Ishikawa (cell line): ENCODE measurements around the gene ATP10A.

Experiments
- EP300 ChIP-seq: IDR thresholded peaks from 2 replicates; pipeline ENCODE4 v1.6.1; 2012; ENCODE audit warnings: borderline replicate concordance
- NFIC ChIP-seq: IDR thresholded peaks from 2 replicates; pipeline ENCODE4 v1.6.1; 2012
- RAD21 ChIP-seq: IDR thresholded peaks from 2 replicates; pipeline ENCODE4 v1.6.1; 2012; ENCODE audit warnings: low read depth
- YY1 ChIP-seq: IDR thresholded peaks from 2 replicates; pipeline ENCODE4 v1.6.1; 2012; ENCODE audit warnings: low read depth
- ZBTB7A ChIP-seq: IDR thresholded peaks from 2 replicates; pipeline ENCODE4 v1.6.1; 2012; ENCODE audit warnings: low read depth
- TF ChIP-seq, protein P1 (sequence below): IDR thresholded peaks from 2 replicates; pipeline ENCODE4 v1.6.1; 2012
- TF ChIP-seq, protein P2 (sequence below): IDR thresholded peaks from 2 replicates; pipeline ENCODE4 v1.6.1; 2012; ENCODE audit warnings: low read depth, mild to moderate bottlenecking
- TF ChIP-seq, protein P3 (sequence below): IDR thresholded peaks from 2 replicates; pipeline ENCODE4 v1.6.1; 2012

DNA sequence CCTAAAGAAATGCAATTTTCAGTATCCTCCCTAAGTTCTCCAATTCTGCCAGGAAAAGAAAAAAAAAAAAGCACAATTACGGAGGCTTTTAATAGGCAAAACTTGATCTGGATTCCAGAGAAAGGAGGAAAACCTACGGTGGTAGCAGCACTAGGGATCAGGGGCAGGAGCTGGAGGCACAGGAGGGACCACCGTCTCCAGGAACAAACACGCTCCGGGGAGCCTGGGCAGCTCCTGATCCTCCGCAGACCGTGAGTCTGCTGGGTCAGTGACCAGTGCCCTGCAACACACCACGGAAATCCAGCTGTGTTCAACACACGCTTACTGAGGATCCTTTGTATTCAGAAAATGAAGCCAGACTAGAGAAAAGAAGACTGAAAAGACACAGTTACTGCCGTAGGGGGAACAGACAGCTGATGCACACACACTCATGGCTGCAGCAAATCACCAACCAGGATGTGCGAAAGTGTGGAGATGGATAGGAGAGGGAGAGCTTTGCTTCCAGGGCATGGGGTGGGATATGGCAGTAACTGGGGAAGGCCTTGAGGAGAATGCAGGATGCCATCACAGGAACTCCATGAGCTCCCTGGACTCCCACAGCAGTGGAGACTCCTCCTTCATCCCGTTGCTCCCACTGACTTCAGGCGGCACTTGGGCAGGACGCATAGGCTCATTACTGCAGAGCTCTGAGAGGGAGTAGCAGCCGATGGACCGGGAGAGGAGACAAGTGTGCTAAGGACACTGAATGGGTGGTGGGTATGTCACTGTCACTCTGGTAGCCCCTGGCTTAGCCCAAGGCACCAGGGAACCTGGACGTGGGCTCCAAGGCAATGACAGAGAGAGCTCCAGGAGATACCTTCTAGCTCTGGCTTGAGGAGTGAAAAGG, 167.0 kb downstream of the ATP10A start:
- TF ChIP-seq RAD21 (no peak), NFIC (no peak), YY1 (no peak), ZBTB7A (no peak), EP300 (no peak)
- TF ChIP-seq, protein P1, sequence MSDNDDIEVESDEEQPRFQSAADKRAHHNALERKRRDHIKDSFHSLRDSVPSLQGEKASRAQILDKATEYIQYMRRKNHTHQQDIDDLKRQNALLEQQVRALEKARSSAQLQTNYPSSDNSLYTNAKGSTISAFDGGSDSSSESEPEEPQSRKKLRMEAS = no peak
- TF ChIP-seq, protein P2, sequence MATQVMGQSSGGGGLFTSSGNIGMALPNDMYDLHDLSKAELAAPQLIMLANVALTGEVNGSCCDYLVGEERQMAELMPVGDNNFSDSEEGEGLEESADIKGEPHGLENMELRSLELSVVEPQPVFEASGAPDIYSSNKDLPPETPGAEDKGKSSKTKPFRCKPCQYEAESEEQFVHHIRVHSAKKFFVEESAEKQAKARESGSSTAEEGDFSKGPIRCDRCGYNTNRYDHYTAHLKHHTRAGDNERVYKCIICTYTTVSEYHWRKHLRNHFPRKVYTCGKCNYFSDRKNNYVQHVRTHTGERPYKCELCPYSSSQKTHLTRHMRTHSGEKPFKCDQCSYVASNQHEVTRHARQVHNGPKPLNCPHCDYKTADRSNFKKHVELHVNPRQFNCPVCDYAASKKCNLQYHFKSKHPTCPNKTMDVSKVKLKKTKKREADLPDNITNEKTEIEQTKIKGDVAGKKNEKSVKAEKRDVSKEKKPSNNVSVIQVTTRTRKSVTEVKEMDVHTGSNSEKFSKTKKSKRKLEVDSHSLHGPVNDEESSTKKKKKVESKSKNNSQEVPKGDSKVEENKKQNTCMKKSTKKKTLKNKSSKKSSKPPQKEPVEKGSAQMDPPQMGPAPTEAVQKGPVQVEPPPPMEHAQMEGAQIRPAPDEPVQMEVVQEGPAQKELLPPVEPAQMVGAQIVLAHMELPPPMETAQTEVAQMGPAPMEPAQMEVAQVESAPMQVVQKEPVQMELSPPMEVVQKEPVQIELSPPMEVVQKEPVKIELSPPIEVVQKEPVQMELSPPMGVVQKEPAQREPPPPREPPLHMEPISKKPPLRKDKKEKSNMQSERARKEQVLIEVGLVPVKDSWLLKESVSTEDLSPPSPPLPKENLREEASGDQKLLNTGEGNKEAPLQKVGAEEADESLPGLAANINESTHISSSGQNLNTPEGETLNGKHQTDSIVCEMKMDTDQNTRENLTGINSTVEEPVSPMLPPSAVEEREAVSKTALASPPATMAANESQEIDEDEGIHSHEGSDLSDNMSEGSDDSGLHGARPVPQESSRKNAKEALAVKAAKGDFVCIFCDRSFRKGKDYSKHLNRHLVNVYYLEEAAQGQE = no peak
- TF ChIP-seq, protein P3, sequence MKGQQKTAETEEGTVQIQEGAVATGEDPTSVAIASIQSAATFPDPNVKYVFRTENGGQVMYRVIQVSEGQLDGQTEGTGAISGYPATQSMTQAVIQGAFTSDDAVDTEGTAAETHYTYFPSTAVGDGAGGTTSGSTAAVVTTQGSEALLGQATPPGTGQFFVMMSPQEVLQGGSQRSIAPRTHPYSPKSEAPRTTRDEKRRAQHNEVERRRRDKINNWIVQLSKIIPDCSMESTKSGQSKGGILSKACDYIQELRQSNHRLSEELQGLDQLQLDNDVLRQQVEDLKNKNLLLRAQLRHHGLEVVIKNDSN = no peak
